ENCODE results near the gene CDH6. TPM values are rescaled to one million over a fixed set of nuclear protein-coding genes. Genes with fewer than 3 reads are reported as not detected.

Gene CDH6
- total RNA-seq, 2 experiments from 2014 or later, result not detected

DNA sequence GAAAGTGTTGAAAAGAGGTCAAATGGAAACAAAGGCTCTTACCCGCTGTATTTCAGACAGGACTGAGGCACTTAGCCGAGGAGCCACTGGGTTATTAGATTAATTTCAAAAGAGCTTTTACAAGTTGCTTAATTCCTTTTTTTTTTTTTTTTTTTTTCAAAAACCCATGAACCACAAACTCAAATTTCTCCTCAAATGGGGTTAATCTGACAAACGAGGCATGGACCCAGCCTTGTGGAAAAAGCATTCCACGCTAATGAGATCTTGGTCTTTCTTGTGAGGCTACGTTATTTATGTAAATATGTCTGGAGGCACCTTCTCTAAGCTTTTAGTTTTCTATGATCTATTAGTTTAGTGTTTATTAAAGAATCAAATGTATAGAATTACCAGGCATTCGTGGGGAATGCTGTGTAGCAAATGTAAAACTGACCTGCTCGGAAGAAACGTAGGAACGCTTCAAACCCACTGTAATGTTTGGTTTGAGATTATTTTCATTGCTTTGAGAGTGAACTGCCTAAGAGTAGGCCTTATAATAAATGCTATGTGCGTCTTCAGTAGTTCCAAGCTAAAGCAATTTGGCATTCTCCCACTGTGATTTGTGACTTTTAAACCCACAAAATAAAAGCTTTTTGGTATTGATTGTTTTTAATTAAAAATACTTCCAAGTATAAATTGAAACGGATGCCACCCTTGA, 134.7 kb downstream of the CDH6 start:
- no peaks in the 10 kb centered on the region for H3K4me1 Mint-ChIP-seq
- ChIA-PET CTCF (interaction anchor here (0.7 kb wide), 1 partner anchor 12 kb away, joined by 6 read pairs; no protein-coding TSS in a partner anchor), POLR2A (no interaction called here)
- no peak overlapping the region for H3K4me3 Mint-ChIP-seq
- DNase-seq, result no peak
- H3K36me3 Mint-ChIP-seq (ENCODE audit: low read depth), result no peaks in the 10 kb centered on the region
- H3K9me3 Mint-ChIP-seq, result no peaks in the 10 kb centered on the region
- no peaks in the 10 kb centered on the region for H3K27me3 Mint-ChIP-seq
- no peak overlapping the region for H3K27ac Mint-ChIP-seq

DNA sequence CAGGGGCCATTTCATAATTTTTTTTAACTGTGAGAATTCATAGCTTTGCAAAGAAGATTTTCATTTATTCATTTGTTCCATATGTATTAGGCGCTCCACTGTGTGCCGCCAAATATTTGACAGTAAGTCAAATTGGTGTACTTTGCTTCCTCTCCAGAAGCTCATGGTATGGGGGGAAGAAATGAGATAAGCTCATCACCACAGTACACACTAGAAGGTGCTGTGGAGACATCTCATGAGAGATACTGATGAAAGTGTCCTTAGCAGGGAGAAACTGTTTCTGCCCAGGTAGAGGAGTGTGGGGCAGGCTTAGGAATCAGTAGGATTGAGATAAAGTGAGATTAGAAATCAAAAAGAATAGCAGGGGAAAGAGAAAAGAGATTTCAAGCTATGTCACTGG, 136.2 kb downstream of the CDH6 start:
- Mint-ChIP-seq H3K27ac (no peak overlapping the region), H3K9me3 (no peaks in the 10 kb centered on the region), H3K27me3 (no peaks in the 10 kb centered on the region), H3K4me3 (no peak overlapping the region), H3K4me1 (no peaks in the 10 kb centered on the region), H3K36me3 (ENCODE audit: low read depth) (no peaks in the 10 kb centered on the region)
- CTCF ChIA-PET, result interaction anchor here (0.7 kb wide), 1 partner anchor 230 kb away, joined by 5 read pairs; no protein-coding TSS in a partner anchor
- no peak for DNase-seq
- POLR2A ChIA-PET, result no interaction called here

- POLR2A ChIA-PET, result no interaction called here
- CTCF ChIA-PET, result no interaction called here
- DNase-seq, result no peak
- no peak overlapping the region for H3K27ac Mint-ChIP-seq
- H3K9me3 Mint-ChIP-seq, result no peaks in the 10 kb centered on the region
- no peaks in the 10 kb centered on the region for H3K36me3 Mint-ChIP-seq (ENCODE audit: low read depth)
- H3K27me3 Mint-ChIP-seq, result no peaks in the 10 kb centered on the region
- H3K4me3 Mint-ChIP-seq, result no peak overlapping the region
- no peaks in the 10 kb centered on the region for H3K4me1 Mint-ChIP-seq
Measured at GRCh38 chr5:31332160-31332559, 138.7 kb downstream of the CDH6 start.

GRCh38 chr5:31333475-31333874, 140.0 kb downstream of the CDH6 start:
- Mint-ChIP-seq H3K27me3 (no peaks in the 10 kb centered on the region), H3K4me3 (no peak overlapping the region), H3K9me3 (no peaks in the 10 kb centered on the region), H3K36me3 (ENCODE audit: low read depth) (no peaks in the 10 kb centered on the region), H3K27ac (no peak overlapping the region), H3K4me1 (no peaks in the 10 kb centered on the region)
- no peak for DNase-seq
- POLR2A ChIA-PET, result no interaction called here
- CTCF ChIA-PET, result no interaction called here

- ChIA-PET POLR2A (no interaction called here), CTCF (no interaction called here)
- Mint-ChIP-seq H3K4me1 (no peaks in the 10 kb centered on the region), H3K4me3 (no peak overlapping the region), H3K27ac (no peak overlapping the region), H3K27me3 (no peaks in the 10 kb centered on the region), H3K36me3 (ENCODE audit: low read depth) (no peaks in the 10 kb centered on the region), H3K9me3 (no peaks in the 10 kb centered on the region)
- DNase-seq, result no peak
Measured at GRCh38 chr5:31334061-31334860, 140.8 kb downstream of the CDH6 start.

GRCh38 chr5:31335456-31335855, 142.0 kb downstream of the CDH6 start:
- H3K4me3 Mint-ChIP-seq, result no peak overlapping the region
- no peaks in the 10 kb centered on the region for H3K36me3 Mint-ChIP-seq (ENCODE audit: low read depth)
- CTCF ChIA-PET, result no interaction called here

DNA sequence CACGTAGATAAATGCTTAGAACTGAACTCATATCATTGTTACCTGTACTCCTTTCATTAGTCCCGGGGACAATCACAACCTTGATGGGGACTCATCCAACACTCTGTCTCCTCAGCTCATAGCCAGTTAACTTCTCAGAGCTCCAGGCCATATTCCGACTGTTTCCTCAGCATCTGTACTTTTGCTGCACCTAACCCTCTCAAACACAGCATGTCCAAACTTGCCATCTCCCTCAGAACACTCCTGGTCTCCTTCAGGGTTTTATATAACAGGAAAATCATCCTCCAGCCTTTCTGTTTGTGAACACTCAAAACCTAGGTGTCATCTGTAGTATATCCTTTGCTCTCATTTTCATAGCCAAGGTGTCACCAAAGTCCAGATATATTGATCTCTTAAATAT, 150.5 kb downstream of the CDH6 start:
- no peak for DNase-seq
- no peaks in the 10 kb centered on the region for H3K27me3 Mint-ChIP-seq
- H3K9me3 Mint-ChIP-seq, result no peaks in the 10 kb centered on the region
- H3K4me1 Mint-ChIP-seq, result no peaks in the 10 kb centered on the region
- H3K4me3 Mint-ChIP-seq, result no peak overlapping the region
- CTCF ChIA-PET, result no interaction called here
- H3K27ac Mint-ChIP-seq, result no peak overlapping the region
- POLR2A ChIA-PET, result no interaction called here
- no peaks in the 10 kb centered on the region for H3K36me3 Mint-ChIP-seq (ENCODE audit: low read depth)

More at GRCh38 chr5:31335456-31335855, 142.0 kb downstream of the CDH6 start:
- POLR2A ChIA-PET, result no interaction called here
- Mint-ChIP-seq H3K9me3 (no peaks in the 10 kb centered on the region), H3K27me3 (no peaks in the 10 kb centered on the region), H3K4me1 (no peaks in the 10 kb centered on the region), H3K27ac (no peak overlapping the region)
- DNase-seq, result no peak

- no peaks in the 10 kb centered on the region for H3K27me3 Mint-ChIP-seq
- H3K36me3 Mint-ChIP-seq (ENCODE audit: low read depth), result no peaks in the 10 kb centered on the region
- no peak for DNase-seq
- no peak overlapping the region for H3K27ac Mint-ChIP-seq
- H3K4me1 Mint-ChIP-seq, result no peaks in the 10 kb centered on the region
- ChIA-PET POLR2A (no interaction called here), CTCF (no interaction called here)
- no peaks in the 10 kb centered on the region for H3K9me3 Mint-ChIP-seq
- no peak overlapping the region for H3K4me3 Mint-ChIP-seq
Measured at GRCh38 chr5:31346896-31347551, 153.5 kb downstream of the CDH6 start.

DNA sequence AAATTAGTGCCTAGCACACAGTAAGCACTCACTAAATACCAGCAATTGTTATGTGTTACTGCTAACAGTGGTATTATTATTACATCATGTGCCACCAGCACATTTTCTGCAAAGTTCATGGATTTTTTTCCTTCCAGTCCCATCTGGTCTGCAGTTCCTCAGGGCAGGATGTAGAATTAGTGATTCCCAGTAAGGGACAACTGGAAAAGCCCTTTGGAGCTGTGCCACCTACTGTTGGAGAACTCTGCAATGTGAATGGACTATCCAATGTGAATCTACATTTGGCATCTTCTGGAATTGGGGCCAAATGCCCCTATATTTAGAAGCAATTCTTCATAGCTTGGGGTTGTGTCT, 154.0 kb downstream of the CDH6 start:
- H3K9me3 Mint-ChIP-seq, result no peaks in the 10 kb centered on the region
- H3K4me1 Mint-ChIP-seq, result no peaks in the 10 kb centered on the region
- ChIA-PET CTCF (interaction anchor here (0.6 kb wide), 1 partner anchor 1416 kb away, joined by 4 read pairs; no protein-coding TSS in a partner anchor), POLR2A (no interaction called here)
- no peaks in the 10 kb centered on the region for H3K27me3 Mint-ChIP-seq
- H3K36me3 Mint-ChIP-seq (ENCODE audit: low read depth), result no peaks in the 10 kb centered on the region
- H3K4me3 Mint-ChIP-seq, result no peak overlapping the region
- no peak for DNase-seq
- H3K27ac Mint-ChIP-seq, result no peak overlapping the region

- no peaks in the 10 kb centered on the region for H3K9me3 Mint-ChIP-seq
- H3K27me3 Mint-ChIP-seq, result peaks cover 5% of the 10 kb centered on the region
- ChIA-PET POLR2A (no interaction called here), CTCF (no interaction called here)
- H3K4me1 Mint-ChIP-seq, result no peaks in the 10 kb centered on the region
- H3K27ac Mint-ChIP-seq, result no peak overlapping the region
- H3K4me3 Mint-ChIP-seq, result no peak overlapping the region
- no peaks in the 10 kb centered on the region for H3K36me3 Mint-ChIP-seq (ENCODE audit: low read depth)
- no peak for DNase-seq
Measured at GRCh38 chr5:31350395-31350794, 156.9 kb downstream of the CDH6 start.

DNA sequence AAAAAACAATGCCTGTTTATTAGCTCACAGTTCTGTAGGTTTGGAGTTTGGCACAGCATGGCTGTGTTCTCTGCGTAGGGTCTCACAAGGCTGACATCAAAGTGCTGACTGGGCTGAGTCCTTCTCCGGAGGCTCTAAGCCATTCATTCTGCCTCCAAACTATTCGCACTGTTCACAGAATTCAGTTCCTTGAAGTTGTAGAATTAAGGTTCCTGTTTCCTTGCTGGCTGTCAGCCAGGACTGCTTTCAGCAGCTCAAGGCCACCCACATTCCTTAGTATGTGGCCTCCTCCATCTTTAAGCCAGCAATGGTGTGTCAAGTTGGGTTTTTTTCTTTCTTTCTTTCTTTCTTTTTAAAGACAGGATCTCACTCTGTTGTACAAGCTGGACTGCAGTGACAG, 161.9 kb downstream of the CDH6 start:
- H3K27ac Mint-ChIP-seq, result no peak overlapping the region
- CTCF ChIA-PET, result no interaction called here
- no peaks in the 10 kb centered on the region for H3K9me3 Mint-ChIP-seq
- H3K4me3 Mint-ChIP-seq, result no peak overlapping the region
- H3K36me3 Mint-ChIP-seq (ENCODE audit: low read depth), result no peaks in the 10 kb centered on the region
- POLR2A ChIA-PET, result no interaction called here
- DNase-seq, result no peak
- H3K4me1 Mint-ChIP-seq, result no peaks in the 10 kb centered on the region
- H3K27me3 Mint-ChIP-seq, result peaks cover 5% of the 10 kb centered on the region

GRCh38 chr5:31357038-31357437, 163.6 kb downstream of the CDH6 start:
- ChIA-PET CTCF (interaction anchor here (0.6 kb wide), 1 partner anchor 1379 kb away, joined by 3 read pairs; no protein-coding TSS in a partner anchor), POLR2A (no interaction called here)
- no peak overlapping the region for H3K4me3 Mint-ChIP-seq
- peaks cover 5% of the 10 kb centered on the region for H3K27me3 Mint-ChIP-seq
- no peaks in the 10 kb centered on the region for H3K36me3 Mint-ChIP-seq (ENCODE audit: low read depth)
- H3K9me3 Mint-ChIP-seq, result no peaks in the 10 kb centered on the region
- DNase-seq, result no peak
- no peaks in the 10 kb centered on the region for H3K4me1 Mint-ChIP-seq
- no peak overlapping the region for H3K27ac Mint-ChIP-seq

GRCh38 chr5:31359839-31360238, 166.4 kb downstream of the CDH6 start:
- Mint-ChIP-seq H3K27ac (no peak overlapping the region), H3K9me3 (no peaks in the 10 kb centered on the region)

More at GRCh38 chr5:31359839-31360238, 166.4 kb downstream of the CDH6 start:
- Mint-ChIP-seq H3K27me3 (no peaks in the 10 kb centered on the region), H3K4me3 (no peak overlapping the region), H3K36me3 (ENCODE audit: low read depth) (no peaks in the 10 kb centered on the region), H3K4me1 (no peaks in the 10 kb centered on the region)
- POLR2A ChIA-PET, result no interaction called here
- CTCF ChIA-PET, result no interaction called here
- DNase-seq, result no peak
